ENCODE results near the gene UPF1. TPM values are rescaled to one million over a fixed set of nuclear protein-coding genes. Genes with fewer than 3 reads are reported as not detected.

UPF1 gene
- total and polyA plus RNA-seq, 2 of the 13 experiments (the other 11 are each of a cell fraction or from before 2014, with no cell fraction given): 16.9 to 41.8 TPM

DNA sequence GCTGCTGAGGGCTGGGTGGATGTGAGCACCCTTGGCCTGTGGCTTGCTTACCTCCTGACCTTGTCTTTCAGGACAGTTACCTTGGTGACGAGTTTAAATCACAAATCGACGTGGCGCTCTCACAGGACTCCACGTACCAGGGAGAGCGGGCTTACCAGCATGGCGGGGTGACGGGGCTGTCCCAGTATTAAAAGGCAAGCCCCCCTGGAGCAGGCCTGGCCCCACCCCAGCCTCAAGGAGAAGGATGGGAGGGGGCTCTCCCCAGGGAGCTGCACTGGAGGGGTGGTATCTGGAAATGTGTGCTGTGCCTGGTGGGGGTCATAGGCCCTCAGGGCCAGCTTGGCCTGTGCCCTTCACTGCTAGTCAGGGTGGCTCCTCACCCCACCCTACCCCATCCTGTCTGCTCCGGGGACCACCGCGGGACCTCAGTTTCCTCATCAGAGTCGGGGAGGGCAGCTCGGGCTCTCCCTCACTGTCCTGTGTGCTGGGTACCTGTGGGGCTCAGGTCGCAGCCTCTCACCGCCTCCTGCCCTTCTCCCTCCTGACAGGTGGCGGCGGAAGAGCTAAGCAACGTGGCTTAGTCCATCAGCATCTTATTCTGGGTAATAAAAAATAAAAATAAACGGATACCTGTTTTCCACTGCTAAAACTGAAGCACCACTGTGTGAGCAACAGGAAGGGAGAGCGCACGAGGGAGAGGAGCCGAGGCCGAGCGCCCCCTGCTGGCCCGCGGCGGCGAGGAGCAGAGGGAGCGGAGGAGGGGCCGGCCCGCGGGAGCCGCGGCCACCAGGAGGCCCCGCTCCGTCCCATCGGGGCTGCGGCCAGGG, 34.4 kb downstream of the UPF1 start (continued):
- TF ChIP-seq, protein P1, sequence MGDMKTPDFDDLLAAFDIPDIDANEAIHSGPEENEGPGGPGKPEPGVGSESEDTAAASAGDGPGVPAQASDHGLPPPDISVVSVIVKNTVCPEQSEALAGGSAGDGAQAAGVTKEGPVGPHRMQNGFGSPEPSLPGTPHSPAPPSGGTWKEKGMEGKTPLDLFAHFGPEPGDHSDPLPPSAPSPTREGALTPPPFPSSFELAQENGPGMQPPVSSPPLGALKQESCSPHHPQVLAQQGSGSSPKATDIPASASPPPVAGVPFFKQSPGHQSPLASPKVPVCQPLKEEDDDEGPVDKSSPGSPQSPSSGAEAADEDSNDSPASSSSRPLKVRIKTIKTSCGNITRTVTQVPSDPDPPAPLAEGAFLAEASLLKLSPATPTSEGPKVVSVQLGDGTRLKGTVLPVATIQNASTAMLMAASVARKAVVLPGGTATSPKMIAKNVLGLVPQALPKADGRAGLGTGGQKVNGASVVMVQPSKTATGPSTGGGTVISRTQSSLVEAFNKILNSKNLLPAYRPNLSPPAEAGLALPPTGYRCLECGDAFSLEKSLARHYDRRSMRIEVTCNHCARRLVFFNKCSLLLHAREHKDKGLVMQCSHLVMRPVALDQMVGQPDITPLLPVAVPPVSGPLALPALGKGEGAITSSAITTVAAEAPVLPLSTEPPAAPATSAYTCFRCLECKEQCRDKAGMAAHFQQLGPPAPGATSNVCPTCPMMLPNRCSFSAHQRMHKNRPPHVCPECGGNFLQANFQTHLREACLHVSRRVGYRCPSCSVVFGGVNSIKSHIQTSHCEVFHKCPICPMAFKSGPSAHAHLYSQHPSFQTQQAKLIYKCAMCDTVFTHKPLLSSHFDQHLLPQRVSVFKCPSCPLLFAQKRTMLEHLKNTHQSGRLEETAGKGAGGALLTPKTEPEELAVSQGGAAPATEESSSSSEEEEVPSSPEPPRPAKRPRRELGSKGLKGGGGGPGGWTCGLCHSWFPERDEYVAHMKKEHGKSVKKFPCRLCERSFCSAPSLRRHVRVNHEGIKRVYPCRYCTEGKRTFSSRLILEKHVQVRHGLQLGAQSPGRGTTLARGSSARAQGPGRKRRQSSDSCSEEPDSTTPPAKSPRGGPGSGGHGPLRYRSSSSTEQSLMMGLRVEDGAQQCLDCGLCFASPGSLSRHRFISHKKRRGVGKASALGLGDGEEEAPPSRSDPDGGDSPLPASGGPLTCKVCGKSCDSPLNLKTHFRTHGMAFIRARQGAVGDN (CRISPR knock-in tag; IDR thresholded peaks at IDR 0.05): peak; percentile 68
- TF ChIP-seq, protein P2, sequence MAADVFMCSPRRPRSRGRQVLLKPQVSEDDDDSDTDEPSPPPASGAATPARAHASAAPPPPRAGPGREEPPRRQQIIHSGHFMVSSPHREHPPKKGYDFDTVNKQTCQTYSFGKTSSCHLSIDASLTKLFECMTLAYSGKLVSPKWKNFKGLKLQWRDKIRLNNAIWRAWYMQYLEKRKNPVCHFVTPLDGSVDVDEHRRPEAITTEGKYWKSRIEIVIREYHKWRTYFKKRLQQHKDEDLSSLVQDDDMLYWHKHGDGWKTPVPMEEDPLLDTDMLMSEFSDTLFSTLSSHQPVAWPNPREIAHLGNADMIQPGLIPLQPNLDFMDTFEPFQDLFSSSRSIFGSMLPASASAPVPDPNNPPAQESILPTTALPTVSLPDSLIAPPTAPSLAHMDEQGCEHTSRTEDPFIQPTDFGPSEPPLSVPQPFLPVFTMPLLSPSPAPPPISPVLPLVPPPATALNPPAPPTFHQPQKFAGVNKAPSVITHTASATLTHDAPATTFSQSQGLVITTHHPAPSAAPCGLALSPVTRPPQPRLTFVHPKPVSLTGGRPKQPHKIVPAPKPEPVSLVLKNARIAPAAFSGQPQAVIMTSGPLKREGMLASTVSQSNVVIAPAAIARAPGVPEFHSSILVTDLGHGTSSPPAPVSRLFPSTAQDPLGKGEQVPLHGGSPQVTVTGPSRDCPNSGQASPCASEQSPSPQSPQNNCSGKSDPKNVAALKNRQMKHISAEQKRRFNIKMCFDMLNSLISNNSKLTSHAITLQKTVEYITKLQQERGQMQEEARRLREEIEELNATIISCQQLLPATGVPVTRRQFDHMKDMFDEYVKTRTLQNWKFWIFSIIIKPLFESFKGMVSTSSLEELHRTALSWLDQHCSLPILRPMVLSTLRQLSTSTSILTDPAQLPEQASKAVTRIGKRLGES (CRISPR knock-in tag; IDR thresholded peaks at IDR 0.05; ENCODE audit: borderline replicate concordance): no peak
- no peak for TF ChIP-seq FOXO1 (CRISPR knock-in tag; IDR thresholded peaks at IDR 0.05)
- TF ChIP-seq SPEN (CRISPR knock-in tag; IDR thresholded peaks at IDR 0.05; ENCODE audit: low read depth): 0 out of 2 replicates have a peak, but pooled peaks have one; percentile 20
- TF ChIP-seq PHF5A (CRISPR knock-in tag; IDR thresholded peaks at IDR 0.05; ENCODE audit: low read depth, unreplicated experiment): peak; percentile 35
- TF ChIP-seq, protein P3, sequence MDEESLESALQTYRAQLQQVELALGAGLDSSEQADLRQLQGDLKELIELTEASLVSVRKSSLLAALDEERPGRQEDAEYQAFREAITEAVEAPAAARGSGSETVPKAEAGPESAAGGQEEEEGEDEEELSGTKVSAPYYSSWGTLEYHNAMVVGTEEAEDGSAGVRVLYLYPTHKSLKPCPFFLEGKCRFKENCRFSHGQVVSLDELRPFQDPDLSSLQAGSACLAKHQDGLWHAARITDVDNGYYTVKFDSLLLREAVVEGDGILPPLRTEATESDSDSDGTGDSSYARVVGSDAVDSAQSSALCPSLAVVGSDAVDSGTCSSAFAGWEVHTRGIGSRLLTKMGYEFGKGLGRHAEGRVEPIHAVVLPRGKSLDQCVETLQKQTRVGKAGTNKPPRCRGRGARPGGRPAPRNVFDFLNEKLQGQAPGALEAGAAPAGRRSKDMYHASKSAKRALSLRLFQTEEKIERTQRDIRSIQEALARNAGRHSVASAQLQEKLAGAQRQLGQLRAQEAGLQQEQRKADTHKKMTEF (CRISPR knock-in tag; IDR thresholded peaks at IDR 0.05): peak; percentile 38; the same call in 1 of the 2 replicates
- no peak for TF ChIP-seq ZBTB7B (CRISPR knock-in tag; IDR thresholded peaks at IDR 0.05)
- TF ChIP-seq ERF (CRISPR knock-in tag; IDR thresholded peaks at IDR 0.05): peak; percentile 49; the same call in 1 of the 2 replicates
- peak; percentile 55 for TF ChIP-seq HOXA3 (CRISPR knock-in tag; IDR thresholded peaks at IDR 0.05)
- TF ChIP-seq NFATC3 (CRISPR knock-in tag; IDR thresholded peaks at IDR 0.05): no peak
- peak; percentile 78 for TF ChIP-seq RAD21 (CRISPR knock-in tag; IDR thresholded peaks at IDR 0.05)
- TF ChIP-seq, protein P4, sequence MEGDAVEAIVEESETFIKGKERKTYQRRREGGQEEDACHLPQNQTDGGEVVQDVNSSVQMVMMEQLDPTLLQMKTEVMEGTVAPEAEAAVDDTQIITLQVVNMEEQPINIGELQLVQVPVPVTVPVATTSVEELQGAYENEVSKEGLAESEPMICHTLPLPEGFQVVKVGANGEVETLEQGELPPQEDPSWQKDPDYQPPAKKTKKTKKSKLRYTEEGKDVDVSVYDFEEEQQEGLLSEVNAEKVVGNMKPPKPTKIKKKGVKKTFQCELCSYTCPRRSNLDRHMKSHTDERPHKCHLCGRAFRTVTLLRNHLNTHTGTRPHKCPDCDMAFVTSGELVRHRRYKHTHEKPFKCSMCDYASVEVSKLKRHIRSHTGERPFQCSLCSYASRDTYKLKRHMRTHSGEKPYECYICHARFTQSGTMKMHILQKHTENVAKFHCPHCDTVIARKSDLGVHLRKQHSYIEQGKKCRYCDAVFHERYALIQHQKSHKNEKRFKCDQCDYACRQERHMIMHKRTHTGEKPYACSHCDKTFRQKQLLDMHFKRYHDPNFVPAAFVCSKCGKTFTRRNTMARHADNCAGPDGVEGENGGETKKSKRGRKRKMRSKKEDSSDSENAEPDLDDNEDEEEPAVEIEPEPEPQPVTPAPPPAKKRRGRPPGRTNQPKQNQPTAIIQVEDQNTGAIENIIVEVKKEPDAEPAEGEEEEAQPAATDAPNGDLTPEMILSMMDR (CRISPR knock-in tag; IDR thresholded peaks at IDR 0.05): peak; percentile 85
- TF ChIP-seq SP1 (IDR thresholded peaks at IDR 0.05): no peak
- 0 out of 2 replicates have a peak, but pooled peaks have one; percentile 30 for TF ChIP-seq SP1 (CRISPR knock-in tag; IDR thresholded peaks at IDR 0.05)
- TF ChIP-seq ZNF446 (CRISPR knock-in tag; IDR thresholded peaks at IDR 0.05): 0 out of 2 replicates have a peak, but pooled peaks have one; percentile 35
- no peak for TF ChIP-seq ZNF777 (CRISPR knock-in tag; IDR thresholded peaks at IDR 0.05)

Data from HepG2 (cell line).